ENCODE measurements around the gene OR2T1. TPM values are rescaled to one million over a fixed set of nuclear protein-coding genes. Genes with fewer than 3 reads are reported as not detected.
A peak's percentile ranks its signal among the peaks of the same experiment; 100 is the strongest.
"Not testable (repeated sequence)": the region's sequence is repeated elsewhere in the genome, so short reads cannot be mapped to it uniquely, and the experiment has no call there.

OR2T1 gene
- total RNA-seq, 1 donor from 2014 or later, result not detected

GRCh38 chr1:248434913-248435312, 32.1 kb downstream of the OR2T1 start:
- not testable (repeated sequence) for DNase-seq (ENCODE audit: low spot score); ATAC-seq

DNA sequence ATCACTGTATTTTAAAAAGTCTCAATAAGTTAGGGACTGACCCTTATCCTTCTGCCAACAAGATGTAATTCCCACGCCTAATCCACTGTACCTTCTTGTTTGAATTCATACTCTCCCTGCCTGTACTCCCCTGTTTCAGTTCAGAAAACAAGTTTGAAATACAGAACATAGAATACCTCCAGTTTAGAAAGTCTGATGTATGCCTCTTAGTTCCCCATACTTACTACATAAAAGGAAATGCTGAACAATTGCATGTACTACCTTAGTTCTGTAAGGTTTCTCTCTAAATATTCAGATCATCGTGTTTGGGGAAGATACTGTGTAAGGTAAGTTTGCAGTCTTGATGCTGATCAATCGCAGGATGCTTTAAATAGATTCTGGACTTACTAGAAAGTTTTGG, 33.5 kb downstream of the OR2T1 start:
- not testable (repeated sequence) for DNase-seq (ENCODE audit: low spot score); ATAC-seq

DNA sequence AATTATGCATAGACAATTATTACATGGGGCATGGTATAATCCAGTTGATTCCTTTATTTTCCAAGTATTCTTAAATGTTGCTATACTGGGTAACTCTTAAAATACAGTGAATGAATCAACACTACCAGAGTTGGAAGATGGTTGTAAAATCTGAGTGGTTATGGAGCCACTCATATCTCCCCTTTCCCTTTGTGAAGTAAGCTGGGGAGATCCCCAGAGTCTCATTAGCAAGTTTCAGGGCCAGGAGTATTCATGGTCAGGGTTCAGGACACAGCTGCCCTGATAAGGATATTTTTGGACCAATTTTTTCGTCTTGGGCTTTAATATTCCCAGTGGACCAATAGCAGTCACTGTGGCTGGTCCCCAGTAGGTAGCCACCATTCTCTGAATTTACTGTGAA, 35.8 kb downstream of the OR2T1 start:
- DNase-seq (ENCODE audit: low spot score); ATAC-seq: not testable (repeated sequence)

GRCh38 chr1:248439283-248439682, 36.4 kb downstream of the OR2T1 start:
- not testable (repeated sequence) for DNase-seq (ENCODE audit: low spot score); ATAC-seq

GRCh38 chr1:248442500-248443277, 39.8 kb downstream of the OR2T1 start:
- not testable (repeated sequence) for DNase-seq (ENCODE audit: low spot score); ATAC-seq

DNA sequence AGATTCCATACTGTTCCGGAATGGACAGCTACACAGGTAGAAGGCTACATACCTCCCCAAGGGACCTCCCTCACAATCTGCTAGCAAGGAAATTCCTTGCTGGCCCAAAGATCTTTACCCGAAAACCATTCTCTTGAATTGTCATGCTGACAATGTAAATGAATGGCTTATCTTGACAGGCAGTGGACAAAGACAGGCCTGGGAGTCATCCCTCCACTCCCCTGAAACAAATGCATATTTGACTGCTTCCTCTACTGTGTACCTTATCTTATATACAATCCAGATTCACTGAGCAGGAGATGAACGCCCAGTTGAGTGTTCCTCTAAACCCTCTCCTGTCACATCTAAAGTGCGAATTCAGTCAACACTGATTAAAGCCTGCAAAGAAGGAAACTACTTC, 41.8 kb downstream of the OR2T1 start:
- ATAC-seq; DNase-seq (ENCODE audit: low spot score): not testable (repeated sequence)

GRCh38 chr1:248445399-248445798, 42.6 kb downstream of the OR2T1 start, which contains the start of gene OR2T2:
Gene OR2T2, plus strand, starts transcription at chr1:248445637. Its CDS starts 7,161 bp downstream, at chr1:248452798.
- not testable (repeated sequence) for ATAC-seq; DNase-seq (ENCODE audit: low spot score)

GRCh38 chr1:248448409-248449074, 45.7 kb downstream of the OR2T1 start:
- not testable (repeated sequence) for ATAC-seq; DNase-seq (ENCODE audit: low spot score)

GRCh38 chr1:248449821-248450465, 47.1 kb downstream of the OR2T1 start:
- ATAC-seq; DNase-seq (ENCODE audit: low spot score): not testable (repeated sequence)

DNA sequence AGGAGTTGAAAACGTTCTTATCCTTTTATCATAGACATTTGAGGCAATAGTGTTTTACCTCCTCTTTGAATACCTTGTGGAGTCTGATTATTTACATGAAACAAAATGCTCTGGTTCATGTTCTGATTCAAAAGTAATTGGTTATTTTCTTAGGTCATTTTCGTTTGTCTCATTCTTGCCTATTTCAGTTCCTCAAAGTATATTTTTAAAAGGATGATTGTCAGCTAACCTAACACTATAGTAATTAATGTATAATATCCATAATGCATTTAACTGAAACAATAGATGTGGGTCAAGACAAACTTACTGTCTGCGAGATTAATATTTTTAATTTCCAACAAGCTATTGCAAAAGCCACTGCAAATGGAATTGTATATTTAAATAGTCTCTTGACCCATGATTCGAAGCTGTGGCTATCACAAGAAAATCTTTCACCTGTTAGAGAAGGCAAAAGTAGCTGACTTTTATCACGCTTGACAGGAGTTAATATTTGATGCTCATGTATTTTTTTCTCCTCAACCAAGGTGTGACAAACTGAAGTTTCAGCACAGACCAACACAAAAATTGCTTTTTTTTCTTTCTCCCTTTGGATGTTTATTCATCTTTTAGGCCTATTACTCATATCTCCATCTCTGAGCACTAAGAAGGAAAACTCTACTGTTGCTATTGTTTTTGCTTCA, 47.8 kb downstream of the OR2T1 start:
- not testable (repeated sequence) for DNase-seq (ENCODE audit: low spot score); ATAC-seq

DNA sequence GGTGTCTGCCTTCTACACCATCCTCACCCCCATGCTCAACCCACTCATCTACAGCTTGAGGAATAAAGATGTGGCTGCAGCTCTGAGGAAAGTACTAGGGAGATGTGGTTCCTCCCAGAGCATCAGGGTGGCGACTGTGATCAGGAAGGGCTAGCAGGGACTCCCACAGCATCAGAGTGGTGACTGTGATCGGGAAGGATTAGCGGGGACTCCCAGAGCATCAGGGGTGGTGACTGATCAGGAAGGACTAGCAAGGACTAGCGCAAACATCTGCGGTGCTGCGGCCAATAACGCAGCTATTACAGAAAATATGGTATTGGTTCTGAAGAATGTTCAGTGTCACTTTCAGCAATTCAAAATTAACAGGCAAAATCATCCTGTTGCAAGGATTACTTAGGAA, 50.8 kb downstream of the OR2T1 start:
- not testable (repeated sequence) for DNase-seq (ENCODE audit: low spot score); ATAC-seq

DNA sequence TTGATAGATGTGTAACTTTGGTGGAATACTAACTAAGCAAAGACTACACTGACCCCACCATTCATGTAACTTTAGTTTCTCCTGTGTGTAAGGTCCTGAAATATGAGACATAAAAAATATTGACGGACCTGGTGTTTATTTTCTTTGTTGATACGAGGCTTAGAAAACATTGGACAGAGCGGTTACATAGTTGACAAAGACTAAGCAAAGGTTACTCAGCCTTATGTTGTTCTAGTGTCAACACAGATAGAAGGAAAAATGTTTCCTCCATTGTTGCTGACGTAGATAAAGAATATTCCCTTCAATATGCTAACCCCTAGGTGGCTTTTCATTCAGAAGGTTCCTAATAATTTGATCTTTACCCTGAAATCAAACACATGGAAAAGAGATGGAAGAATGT, 52.2 kb downstream of the OR2T1 start:
- not testable (repeated sequence) for DNase-seq (ENCODE audit: low spot score); ATAC-seq

DNA sequence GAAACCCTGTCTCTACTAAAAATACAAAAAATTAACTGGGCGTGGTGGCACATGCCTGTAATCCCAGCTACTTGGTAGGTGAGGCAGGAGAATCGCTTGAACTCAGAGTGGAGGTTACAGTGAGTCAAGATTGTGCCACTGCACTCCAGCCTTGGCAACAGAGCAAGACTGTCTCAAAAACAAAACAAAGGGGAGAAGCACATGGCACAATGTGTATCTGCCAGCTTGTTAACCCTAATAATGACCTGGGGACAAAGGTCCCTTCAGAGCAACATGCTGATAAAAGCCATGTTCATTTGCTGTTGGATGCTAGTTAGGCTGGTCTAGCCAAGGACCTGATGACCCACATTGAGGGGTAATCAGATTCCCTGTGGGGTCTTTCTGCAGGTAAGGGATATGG, 53.8 kb downstream of the OR2T1 start:
- ATAC-seq, result peak; percentile 33
- not testable (repeated sequence) for DNase-seq (ENCODE audit: low spot score)

Other genes starting within 250 kb of the OR2T1 start
- gene OR2M2, start 228.2 kb upstream of the OR2T1 start, total RNA-seq, result not detected
- not detected for gene OR2M3, start 205.8 kb upstream of the OR2T1 start, total RNA-seq
- not detected for gene OR2M4, start 171.6 kb upstream of the OR2T1 start, total RNA-seq
- gene OR2T33, start 125.1 kb upstream of the OR2T1 start, total RNA-seq, result not detected
- not detected for gene OR2T12, start 99.6 kb upstream of the OR2T1 start, total RNA-seq
- not detected for gene OR2M7, start 78.5 kb upstream of the OR2T1 start, total RNA-seq
- not detected for gene OR14C36, start 54.3 kb upstream of the OR2T1 start, total RNA-seq
- not detected for gene OR2T4, start 41.4 kb upstream of the OR2T1 start, total RNA-seq
- gene OR2T6, start 27.3 kb upstream of the OR2T1 start, total RNA-seq, result not detected
- not detected for gene OR2T2, start 42.6 kb downstream of the OR2T1 start, total RNA-seq
- not detected for gene OR2T3, start 70.3 kb downstream of the OR2T1 start, total RNA-seq
- gene OR2T5, start 85.5 kb downstream of the OR2T1 start, total RNA-seq, result not detected
- gene OR2G6, start 105.0 kb downstream of the OR2T1 start, total RNA-seq, result not detected
- not detected for gene OR2T29, start 159.7 kb downstream of the OR2T1 start, total RNA-seq
- gene OR2T34, start 171.7 kb downstream of the OR2T1 start, total RNA-seq, result not detected
- gene OR2T10, start 194.7 kb downstream of the OR2T1 start, total RNA-seq, result not detected
- not detected for gene OR2T11, start 232.0 kb downstream of the OR2T1 start, total RNA-seq
- gene OR2T35, start 242.2 kb downstream of the OR2T1 start, total RNA-seq, result not detected

Data from left lobe of liver (tissue), 2 donors.